Osteocyte (in vitro differentiated cells): ENCODE results near the gene CAMKMT. TPM values are rescaled to one million over a fixed set of nuclear protein-coding genes. Genes with fewer than 3 reads are reported as not detected.

Experiments
- DNase-seq: peaks from one replicate; pipeline ENCODE4 v3.0.0; 2021; ENCODE audit warnings: mixed read lengths; ENCODE audit not compliant: unreplicated experiment; ENCODE audit errors: extremely low spot score
- H3K27ac Mint-ChIP-seq: one replicate; pipeline ENCODE4 v1.8.0; 2021; ENCODE audit warnings: mild to moderate bottlenecking, mixed read lengths; ENCODE audit not compliant: unreplicated experiment
- H3K27me3 Mint-ChIP-seq: one replicate; pipeline ENCODE4 v1.8.0; 2021; ENCODE audit warnings: mixed read lengths; ENCODE audit not compliant: unreplicated experiment
- H3K36me3 Mint-ChIP-seq: one replicate; pipeline ENCODE4 v1.8.0; 2021; ENCODE audit warnings: mixed read lengths; ENCODE audit not compliant: unreplicated experiment
- H3K4me1 Mint-ChIP-seq: one replicate; pipeline ENCODE4 v1.8.0; 2021; ENCODE audit warnings: mixed read lengths; ENCODE audit not compliant: unreplicated experiment
- H3K4me3 Mint-ChIP-seq: one replicate; pipeline ENCODE4 v1.8.0; 2021; ENCODE audit warnings: mild to moderate bottlenecking, moderate library complexity, mixed read lengths; ENCODE audit not compliant: unreplicated experiment
- H3K9me3 Mint-ChIP-seq: one replicate; pipeline ENCODE4 v1.8.0; 2021; ENCODE audit warnings: mixed read lengths; ENCODE audit not compliant: unreplicated experiment
- total RNA-seq: library from RNA; stranded (reverse); gene quantifications from 2 replicates; pipeline ENCODE4 v1.2.1, GENCODE V29; 2021
- TF ChIP-seq, protein P1 (sequence below): fragments of 200-600 bp; sonication (generic); IDR thresholded peaks from 2 replicates; pipeline ENCODE4 v1.5.0; 2021; ENCODE audit warnings: antibody characterized with exemption, mild to moderate bottlenecking, moderate library complexity

The CAMKMT gene
- total RNA-seq, 1 donor from 2014 or later: 10.9 TPM

DNA sequence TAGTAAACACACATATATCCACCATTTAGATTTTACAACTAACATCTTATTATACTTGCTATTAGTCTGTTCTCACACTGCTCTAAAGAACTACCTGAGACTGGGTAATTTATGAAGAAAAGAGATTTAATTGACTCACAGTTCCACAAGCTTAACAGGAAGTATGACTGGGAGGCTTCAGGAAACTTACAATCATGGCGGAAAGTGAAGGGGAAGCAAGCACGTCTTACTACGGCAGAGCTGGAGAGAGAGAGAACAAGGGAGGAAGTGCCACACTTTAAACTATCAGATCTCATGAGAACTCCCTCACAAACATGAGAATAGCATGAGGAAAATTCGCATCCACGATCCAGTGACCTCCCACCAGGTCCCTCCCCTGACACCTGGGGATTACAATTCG lies 240.7 kb downstream of the CAMKMT start:
- Mint-ChIP-seq H3K36me3 (no peaks in the 10 kb centered on the region), H3K4me3 (no peak overlapping the region), H3K27ac (no peak overlapping the region), H3K4me1 (no peaks in the 10 kb centered on the region), H3K9me3 (no peaks in the 10 kb centered on the region), H3K27me3 (no peaks in the 10 kb centered on the region)
- DNase-seq: no peak
- TF ChIP-seq, protein P1, sequence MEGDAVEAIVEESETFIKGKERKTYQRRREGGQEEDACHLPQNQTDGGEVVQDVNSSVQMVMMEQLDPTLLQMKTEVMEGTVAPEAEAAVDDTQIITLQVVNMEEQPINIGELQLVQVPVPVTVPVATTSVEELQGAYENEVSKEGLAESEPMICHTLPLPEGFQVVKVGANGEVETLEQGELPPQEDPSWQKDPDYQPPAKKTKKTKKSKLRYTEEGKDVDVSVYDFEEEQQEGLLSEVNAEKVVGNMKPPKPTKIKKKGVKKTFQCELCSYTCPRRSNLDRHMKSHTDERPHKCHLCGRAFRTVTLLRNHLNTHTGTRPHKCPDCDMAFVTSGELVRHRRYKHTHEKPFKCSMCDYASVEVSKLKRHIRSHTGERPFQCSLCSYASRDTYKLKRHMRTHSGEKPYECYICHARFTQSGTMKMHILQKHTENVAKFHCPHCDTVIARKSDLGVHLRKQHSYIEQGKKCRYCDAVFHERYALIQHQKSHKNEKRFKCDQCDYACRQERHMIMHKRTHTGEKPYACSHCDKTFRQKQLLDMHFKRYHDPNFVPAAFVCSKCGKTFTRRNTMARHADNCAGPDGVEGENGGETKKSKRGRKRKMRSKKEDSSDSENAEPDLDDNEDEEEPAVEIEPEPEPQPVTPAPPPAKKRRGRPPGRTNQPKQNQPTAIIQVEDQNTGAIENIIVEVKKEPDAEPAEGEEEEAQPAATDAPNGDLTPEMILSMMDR: no peak

DNA sequence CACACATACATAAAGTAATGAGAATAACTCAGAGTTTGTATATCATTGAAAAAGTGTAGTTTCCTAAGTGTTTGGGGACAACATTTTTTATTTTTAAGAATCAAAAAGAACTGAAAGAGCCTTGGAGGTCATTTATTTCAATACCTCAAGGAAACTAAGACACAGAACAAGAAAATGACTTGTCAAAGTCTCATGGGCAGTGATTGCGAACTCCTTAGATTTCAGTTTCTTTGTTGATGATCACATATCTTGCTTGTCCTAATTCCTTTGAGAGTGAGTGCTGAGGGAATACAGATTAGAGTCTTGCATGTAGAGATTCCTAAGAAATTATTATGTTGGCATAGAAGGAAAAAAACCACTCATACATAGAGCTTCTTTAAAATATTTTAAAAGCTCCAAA lies 243.8 kb downstream of the CAMKMT start:
- Mint-ChIP-seq H3K27me3 (no peaks in the 10 kb centered on the region), H3K4me1 (no peaks in the 10 kb centered on the region), H3K36me3 (no peaks in the 10 kb centered on the region), H3K4me3 (no peak overlapping the region), H3K9me3 (peaks cover under 1% of the 10 kb centered on the region), H3K27ac (no peak overlapping the region)
- TF ChIP-seq, protein P1: no peak
- DNase-seq: no peak

DNA sequence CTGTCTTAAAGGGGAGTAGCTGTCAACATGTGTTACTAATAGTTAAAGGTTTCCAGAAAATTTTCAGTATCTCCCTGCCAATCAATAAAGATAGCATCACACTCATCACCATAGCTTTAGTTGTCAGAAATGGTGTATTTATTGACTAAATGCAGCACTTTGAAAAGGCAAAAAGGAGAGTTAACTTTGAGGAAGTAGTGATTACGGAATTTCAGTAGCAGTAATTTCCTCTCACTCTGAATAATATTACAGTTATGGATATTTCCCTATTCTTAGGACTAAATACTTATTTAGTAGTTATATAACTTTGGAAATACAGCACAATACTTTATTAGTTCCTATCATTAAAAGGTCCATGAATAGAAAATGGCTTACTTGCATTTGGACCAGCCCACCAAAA lies 250.5 kb downstream of the CAMKMT start:
- Mint-ChIP-seq H3K9me3 (peaks cover 5% of the 10 kb centered on the region), H3K4me1 (no peaks in the 10 kb centered on the region), H3K36me3 (no peaks in the 10 kb centered on the region), H3K27ac (no peak overlapping the region), H3K27me3 (no peaks in the 10 kb centered on the region), H3K4me3 (no peak overlapping the region)
- TF ChIP-seq, protein P1: no peak
- DNase-seq: no peak

DNA sequence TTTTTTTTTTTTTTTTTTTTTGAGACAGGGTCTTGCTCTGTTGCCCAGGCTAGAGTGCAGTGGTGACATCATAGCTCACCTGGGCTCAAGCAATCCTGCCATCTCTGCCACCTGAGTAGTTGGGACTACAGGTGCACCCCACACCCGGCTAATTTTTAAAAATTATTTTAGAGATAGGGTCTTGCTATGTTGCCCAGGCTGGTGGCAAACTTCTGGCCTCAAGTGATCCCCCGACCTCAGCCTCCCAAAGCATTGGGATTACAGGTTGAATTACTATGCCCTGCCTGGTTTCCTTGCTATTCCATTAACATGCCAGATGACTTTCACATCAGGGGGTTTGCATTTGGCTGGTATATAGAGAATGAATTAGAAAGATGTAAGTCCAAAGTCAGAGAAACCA lies 253.2 kb downstream of the CAMKMT start:
- Mint-ChIP-seq H3K27me3 (no peaks in the 10 kb centered on the region), H3K27ac (no peak overlapping the region), H3K4me1 (no peaks in the 10 kb centered on the region), H3K36me3 (no peaks in the 10 kb centered on the region), H3K4me3 (no peak overlapping the region), H3K9me3 (peaks cover 5% of the 10 kb centered on the region)
- DNase-seq: no peak
- TF ChIP-seq, protein P1: no peak

DNA sequence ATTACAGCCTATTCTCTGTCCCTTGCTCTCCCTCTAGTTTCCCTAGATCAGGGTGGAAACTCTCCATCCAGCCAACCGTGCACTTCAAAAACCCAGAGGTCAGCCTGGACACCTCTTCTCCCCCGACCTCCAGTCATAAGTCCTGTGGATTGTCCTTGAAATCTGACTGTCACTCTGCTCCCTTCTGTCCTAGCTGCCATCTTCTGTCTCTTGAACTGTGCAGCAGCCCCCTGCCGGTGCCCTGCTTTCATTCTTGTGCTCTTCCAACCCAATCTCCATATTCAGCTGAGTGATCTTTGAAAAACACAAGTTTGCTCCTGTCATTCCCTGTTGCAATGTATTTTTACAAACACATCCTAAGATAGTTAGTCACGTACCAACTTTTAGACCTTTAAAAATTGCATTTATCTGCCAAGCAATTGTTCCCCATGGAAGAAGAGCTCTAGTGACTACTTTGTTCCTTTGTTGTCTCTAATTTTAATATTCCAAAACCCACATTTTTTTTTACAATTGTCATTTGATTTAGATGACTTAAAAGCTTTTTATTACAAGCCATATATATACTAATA lies 254.3 kb downstream of the CAMKMT start:
- no peak for DNase-seq
- H3K27me3 Mint-ChIP-seq: no peaks in the 10 kb centered on the region
- TF ChIP-seq, protein P1: no peak
- H3K9me3 Mint-ChIP-seq: no peaks in the 10 kb centered on the region
- H3K27ac Mint-ChIP-seq: no peak overlapping the region
- no peak overlapping the region for H3K4me3 Mint-ChIP-seq
- H3K4me1 Mint-ChIP-seq: no peaks in the 10 kb centered on the region
- no peaks in the 10 kb centered on the region for H3K36me3 Mint-ChIP-seq
